GM18526 (cell line): ENCODE measurements around the gene FGFR3.

Source experiments
- POLR2A ChIP-seq: IDR thresholded peaks from 3 replicates; pipeline ENCODE4 v1.6.1; 2011; ENCODE audit not compliant: insufficient read length; ENCODE audit errors: extremely low read depth

FGFR3 gene

DNA sequence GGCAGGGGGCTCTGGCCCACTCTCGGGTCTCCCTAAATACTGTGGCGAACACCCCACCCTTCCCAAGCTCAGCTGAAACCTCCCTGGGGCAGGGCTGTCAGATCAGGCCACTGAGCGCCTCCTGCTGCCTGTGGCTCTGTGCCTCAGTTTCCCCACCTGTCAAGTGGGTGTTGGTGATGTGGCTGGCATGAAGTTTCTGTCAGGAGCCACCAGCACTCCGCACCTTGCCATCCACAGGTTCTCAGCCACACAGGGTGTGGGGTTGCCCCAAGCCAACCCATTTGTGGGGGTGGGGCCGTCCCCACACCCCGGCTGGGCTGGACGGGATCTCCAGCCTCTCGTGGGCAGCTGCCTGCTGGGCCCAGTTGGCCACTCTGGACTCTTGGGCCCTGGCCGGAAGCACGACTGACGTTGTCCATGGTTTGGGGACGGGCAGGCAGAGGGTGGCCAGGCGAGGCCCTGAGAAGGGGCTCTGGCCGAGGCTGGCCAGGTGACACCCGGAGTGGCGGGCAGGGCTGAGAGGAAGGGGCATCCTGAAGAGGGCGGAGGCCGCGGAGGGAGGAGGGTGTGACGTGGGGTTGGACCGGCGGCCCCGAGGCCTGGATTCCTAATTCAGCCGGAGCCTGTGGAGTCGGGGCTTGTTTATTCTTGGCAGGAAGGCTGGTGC, 5.5 kb upstream of the FGFR3 start:
- TF ChIP-seq POLR2A, result no peak

DNA sequence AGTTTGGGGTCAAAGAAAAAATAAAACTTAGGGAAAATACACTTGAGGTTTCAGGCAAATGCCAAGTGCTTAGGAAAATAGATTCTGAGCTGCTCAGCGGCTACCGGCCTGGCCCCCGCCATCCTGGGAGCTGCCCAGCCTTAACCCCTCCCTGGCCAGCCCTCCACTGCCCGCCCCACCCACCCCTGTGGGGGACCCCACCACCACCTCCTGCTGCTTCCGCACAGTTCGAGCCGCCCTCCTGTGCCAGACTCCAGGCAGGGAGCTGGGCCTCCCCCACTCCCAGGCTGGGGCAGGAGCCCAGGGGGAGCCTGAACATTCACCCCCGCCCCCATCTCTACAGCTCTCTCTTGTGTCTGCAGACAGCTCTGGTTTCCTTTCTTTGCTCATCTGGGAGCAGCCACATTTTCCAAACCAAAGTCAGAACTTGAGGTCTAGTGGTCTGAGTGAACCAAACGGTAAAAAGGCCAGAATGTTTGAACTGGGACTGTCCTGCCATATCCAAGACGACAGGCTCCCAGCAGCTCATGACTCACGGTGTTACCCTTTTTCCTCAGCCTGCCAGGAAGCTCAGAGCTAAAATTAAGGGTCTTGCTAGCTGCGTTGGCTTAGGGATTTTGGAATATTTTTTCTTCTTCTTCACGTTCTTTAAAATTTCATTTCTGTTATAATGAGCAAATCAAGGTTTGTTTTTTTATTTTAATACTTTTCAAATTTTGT, 4.7 kb upstream of the FGFR3 start:
- TF ChIP-seq POLR2A, result no peak

DNA sequence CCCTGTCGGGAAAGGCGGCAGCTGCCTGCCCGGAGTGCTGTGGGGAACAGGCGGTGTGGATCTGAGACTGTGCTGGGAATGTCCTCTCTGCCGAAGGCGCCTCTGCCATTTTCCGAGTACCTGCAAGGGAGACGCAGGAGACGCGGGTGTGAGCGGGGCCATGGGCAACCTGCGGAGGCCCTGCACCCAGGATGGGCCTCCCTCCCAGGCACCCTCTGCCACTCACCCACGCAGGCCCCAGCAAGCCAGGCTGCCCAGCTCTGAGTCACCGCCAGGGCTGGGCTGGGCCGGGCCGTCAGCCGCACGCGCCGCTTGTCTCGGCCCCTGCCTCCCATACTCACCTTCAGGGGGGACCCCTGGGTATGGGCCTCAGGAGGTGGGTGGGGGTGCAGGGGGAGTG, 3.5 kb upstream of the FGFR3 start:
- no peak for TF ChIP-seq POLR2A

DNA sequence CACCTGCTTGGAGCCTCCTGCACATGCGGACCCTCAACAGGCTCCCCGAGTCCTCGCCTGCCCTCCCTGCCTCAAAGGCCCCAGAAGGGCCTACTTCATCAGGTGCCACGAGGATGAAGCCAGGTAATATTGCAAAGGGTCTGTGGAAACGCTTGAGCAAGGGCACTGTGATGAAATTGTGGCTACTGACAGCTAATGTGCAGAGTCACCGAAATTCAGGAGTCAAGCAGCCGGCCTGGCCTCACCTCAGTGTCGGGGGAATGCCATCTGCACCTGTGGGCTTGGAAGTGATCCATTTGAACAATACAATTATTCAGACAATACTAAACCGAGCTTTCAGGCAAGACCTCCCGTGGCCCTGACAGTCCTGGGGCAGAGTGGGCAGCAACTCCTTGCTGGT, 3.1 kb upstream of the FGFR3 start:
- TF ChIP-seq POLR2A, result no peak

DNA sequence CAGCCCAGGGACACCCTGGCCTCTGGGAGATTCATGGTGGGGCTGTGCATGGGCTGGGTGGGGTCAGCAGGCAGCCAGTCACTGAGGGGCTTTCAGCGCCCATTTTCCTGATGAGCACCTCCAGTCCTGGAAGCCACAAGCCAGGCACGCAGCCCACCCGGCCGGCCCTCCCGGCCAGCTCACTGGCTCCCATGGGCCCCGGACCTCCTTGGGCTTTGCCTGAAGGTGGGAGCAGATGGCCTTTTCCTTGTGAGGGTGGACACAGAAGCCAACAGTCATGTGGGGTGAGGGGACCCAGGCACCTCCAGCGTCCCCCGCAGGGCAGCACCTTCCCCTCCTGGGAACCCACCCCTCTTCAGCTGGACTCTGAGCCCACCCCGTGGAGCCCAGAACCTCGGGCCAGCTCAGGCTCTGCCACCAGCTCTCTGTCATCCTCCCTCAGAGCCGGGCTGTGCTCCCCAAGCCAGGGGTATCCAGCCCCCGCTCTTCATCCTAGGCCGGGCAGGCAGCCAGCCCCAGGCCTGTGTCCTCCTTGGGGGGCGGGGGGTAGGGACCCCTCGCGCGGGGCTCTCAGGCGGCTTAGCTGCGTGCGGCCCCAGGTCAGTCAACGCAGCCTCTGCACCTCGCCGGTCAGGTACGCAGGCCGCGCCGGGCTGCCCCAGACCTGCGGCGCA, 798 bp upstream of the FGFR3 start:
- no peak for TF ChIP-seq POLR2A

DNA sequence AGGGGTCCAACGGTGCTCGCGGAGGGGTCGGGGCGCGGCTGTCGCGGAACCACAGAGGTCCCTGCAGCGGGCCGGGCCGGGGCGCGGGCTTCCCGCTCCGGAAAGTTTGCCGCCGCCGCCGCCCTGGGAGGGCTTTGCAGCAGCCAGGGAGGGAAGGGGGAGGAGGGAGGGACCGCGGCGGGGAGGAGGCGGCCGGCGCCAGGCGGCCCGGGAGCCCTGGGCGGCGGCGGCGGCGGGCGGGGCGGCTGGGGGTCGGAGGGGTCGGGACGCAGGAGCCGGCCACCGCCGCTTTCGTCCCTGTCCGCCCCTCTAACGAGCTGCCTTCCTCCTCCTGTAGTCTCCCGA, 375 bp downstream of the FGFR3 start:
- TF ChIP-seq POLR2A, result no peak

DNA sequence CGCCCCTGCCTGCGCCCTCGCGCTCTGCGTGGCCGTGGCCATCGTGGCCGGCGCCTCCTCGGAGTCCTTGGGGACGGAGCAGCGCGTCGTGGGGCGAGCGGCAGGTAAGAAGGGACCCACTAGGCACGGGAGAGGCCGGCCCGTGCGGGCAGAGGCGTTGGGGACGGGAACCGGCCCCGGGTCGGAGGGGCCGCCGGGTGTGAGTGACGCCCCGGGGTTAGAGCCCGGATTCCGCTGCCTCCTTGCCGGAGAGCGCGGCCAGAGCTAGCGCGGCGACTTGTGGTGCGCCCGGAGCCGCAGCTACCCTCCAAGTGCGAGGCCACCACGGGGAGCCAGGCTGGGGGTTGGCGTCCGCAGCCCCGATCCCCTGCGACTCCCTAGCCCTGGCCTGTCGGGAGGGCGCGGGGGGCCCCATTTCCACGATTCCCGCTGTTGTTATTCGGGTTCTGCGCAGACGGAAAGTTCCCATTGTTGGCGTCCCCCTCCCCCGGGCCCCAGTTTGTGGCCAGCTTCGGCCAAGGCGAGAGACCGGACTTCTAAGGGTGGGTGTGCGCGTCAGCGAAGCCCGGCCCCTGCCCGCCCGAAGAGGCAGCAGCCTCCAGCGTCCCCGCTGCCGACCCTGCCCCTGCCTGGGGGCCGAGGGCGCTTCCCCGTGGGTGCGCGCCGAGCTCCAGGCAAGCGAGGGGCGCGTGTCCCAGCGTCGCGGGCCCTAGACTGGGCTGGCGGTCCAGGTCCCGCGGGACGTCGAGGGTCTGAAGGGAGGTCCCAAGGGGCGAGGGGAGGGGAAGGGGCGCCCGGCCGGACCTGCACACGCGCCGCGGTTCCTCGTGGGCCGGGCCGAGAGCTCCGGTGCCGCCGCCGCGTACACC, 1.1 kb downstream of the FGFR3 start:
- no peak for TF ChIP-seq POLR2A

DNA sequence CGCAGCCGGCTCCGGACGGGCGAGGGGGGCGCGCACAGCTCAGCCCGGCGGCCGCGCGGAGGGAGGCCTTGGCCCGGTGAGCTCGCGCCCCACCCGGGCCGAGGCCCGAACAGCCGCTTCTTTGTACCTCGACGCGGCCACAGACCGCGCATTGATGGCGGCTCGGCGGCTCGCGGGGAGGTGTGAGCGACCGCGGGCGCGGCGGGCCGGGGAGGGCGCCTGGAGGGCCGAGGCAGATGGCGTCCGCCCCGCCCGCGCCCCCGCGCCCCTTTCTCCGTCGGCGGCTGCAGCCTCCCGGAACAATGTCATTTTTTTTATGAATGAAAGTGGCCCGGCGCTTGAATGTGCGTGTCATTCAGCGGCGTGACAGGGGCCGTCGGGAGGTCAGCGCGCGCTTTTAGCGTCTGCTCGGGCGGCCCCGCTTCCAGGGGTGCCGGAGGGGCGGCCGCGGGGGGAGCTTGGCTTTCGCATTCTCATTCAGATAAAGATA, 1.8 kb downstream of the FGFR3 start:
- no peak for TF ChIP-seq POLR2A

DNA sequence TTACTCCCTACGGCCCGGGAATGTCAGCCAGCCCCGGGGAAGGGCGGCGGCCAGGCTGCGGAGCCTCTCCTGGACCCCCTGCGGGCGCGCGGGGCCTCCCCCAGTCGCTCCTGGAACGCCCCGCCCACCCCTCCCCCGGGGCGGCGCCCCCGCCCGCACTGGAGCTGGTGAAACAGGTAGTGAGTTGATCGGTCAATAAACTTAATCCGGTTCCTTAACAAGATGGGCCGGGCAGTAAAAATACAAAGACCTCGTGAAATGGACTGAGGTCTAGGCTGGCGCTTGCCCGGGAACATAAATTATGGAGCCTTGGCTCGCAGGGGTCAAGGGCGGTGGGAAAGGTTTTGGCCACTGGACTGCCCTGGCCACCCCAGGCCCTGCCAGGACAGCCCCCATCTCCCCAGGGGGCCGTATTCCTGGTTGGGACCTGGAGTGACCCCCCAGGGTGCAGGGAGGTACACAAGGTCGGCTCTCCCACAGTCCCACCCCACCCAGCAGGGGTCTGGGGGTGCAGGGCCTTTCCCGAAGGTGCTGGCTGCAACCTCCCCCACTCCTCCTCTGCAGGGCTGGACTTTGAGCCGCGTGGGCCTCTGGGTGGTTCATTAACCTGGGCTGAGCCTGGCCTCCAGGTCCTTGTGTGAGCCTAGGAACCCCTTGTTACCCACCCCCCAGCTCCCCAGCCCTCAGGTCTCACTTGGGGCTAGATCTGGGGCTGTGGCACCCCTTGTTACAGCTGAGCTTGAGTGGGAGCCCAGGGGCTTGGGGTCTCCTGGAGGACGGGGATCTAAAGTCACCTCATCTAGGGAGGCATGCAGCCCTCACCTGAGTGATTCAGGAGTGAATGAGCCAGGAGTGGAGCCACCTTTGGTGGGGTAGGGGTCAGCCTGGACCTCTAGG, 2.5 kb downstream of the FGFR3 start:
- no peak for TF ChIP-seq POLR2A

DNA sequence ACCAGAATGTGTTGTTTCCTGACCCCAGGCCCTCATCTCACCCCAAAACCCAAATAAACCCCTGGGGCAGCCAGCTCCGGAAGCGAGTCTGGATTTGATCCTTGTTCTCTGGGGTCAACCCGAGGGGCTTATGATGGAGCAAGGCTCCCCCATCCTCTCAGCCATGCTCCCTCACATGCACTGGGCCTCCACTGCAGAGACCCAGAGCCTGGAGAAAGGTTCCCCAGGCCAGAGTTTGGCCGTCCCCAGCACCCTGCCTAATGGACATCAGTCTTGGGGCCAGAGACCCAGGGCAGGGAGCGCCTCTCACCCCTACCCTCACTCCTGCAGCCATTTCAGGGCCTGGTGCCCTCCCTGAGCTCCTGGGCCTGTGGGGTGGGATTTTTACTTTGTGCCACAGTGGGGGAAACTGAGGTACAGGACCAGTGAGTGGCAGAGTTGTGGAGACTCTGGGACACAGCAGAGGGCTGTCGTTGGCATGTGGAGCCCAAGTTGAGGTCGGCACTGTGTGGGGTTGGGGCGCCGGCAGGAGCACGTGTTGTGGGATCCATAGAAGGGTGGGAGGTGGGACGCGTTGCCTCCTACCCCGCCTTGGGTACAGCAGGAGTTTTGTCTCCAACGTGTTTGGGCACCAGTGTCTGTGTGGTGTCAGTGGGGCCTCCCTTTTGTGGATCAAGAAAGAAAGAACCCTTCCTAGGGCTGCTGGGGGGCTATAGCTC, 3.6 kb downstream of the FGFR3 start:
- TF ChIP-seq POLR2A, result no peak

DNA sequence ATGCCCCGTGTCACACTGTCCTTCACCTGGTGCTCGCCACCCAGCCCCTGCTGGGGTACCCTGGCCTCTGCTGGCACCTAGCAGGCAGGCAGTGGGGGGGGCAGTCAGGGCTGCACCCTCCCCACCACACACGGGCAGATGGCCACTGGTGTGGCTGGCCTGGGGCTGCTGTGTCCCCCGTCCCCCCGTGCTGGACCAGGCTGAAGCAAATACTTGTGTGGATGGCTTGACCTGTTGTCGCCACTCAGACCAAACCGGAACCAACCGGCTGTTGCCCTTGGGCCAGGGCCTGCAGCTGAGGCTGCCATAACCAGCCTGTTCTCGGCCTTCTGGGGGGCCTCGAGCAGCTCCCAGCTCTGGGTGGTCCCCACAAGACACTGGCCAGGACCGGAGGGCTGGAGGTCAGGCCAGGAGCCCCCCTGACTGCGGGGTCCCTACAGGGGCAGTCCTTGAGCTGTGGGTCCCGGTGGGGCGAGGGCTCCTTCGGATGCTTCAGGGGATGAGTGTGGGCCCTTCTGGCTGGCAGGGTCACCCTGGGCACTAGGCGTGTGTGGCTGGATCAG, 4.3 kb downstream of the FGFR3 start:
- no peak for TF ChIP-seq POLR2A

DNA sequence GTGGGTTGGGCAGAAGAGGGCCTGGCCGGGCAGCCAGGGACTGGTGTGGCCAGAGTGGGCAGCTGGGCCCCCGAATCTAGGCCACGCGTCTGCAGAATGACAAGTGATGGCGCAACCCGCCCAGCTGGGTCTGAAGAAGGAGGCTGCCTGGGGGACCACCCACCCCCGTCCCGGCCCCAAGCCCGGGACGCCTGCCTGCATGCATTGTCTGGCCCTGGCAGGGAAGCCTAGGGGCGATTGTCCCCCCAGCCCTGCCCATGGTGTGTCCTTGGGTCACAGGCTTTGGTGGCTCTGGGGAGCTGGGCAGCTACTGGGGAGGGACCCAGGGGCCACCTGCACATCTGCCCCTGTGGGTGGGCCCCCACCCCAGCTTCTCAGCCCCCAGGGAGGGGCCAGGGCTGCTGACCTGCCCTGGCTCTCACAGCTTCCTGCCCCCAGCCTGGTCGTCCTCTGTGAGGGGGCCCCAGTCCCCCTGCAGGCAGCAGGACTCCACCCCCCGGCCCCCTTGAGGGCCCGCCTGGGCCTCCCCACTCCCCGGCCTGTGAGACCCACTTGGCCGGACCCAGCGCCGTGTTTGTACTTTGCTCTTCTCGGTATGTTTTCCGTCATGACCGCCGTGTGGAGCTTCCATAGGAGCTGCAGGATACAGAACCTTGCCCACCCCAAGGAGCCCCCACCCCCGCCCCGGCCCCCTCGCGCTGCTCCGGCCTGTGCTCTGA, 4.9 kb downstream of the FGFR3 start:
- TF ChIP-seq POLR2A, result no peak

DNA sequence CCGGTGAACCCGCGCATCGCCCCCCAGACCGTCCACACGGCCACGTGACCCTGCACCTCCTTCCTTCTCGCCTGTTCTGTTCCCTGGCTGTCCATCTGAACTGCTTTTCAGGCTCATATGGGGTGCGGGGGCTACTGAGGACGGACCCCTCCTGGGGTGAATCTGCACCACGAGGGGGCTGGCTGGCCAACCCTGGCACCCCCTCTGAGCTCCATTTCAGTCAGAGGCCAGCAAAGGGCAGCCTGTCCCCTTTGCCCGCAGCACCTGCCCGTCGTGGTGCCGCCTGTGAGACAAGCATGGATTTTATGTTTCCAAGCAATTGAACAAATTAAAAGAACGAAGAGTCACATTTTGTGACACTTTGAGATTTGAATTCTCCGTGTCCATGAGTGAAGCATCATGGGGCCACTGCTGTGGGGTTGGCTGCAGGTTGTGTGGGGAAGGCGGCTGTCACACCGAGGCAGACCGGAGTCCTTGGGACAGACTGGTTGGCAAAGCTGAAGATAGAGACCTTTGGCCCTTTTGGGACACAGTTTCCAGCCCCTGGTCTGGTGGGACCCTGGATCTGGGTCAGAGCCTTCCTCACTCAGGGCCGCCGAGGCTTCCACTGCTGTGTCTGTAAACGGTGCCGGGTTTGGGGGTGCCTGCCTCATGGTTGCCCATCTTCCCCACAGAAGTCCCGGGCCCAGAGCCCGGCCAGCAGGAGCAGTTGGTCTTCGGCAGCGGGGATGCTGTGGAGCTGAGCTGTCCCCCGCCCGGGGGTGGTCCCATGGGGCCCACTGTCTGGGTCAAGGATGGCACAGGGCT, 5.7 kb downstream of the FGFR3 start:
- TF ChIP-seq POLR2A, result no peak
